Activated effector memory CD4-positive, alpha-beta T cell treated with anti-CD3 and anti-CD28 coated beads, Interleukin-2, amount 50 U/mL, for 16 hours (primary cell): ENCODE measurements around the gene SLC7A6.

ENCODE experiments used
- DNase-seq: peaks from one replicate; pipeline ENCODE4 v3.0.0-alpha.2; 2020

SLC7A6 gene

DNA sequence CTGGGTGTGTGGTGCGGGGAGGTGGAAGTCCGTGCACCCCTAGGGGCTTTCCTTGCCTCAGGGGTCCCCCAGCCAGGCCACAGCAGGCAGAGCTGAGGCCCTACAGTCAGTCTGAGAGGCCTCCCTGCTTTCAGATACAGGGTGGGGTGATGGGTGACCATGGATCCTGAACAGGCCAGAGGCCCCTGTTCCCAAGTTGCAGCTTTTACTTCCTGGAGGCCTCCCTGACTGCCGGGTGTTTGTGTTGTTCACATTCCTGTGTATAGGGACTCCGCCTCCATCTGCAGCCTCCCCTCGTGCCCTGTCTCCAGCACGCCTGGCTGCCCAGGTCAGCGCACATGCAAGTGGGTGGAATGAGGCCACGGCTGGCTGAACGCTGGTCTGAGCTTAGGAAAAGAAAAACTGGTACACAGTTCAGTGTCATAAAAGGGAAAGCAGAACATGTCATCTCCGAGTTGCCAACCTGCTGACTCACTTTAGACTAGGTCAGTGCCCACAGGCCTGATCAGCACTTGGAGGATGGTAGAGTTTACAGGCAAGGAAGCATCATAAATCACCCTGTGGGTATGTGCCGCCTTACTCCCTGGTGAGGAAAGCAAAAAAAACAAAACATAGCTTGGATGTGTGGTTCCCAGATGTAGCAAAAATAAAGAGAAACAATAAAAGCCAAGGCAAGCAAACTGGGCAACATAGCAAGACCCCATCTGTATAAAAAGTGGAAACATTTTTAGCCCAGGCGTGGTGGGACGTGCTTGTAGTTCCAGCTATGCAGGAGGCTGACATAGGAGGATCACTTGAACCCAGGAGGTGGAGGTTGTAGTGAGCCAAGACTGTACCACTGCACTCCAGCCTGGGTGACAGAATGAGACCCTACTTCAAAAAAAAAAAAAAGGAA, 6.2 kb upstream of the SLC7A6 start:
- DNase-seq = no peak

DNA sequence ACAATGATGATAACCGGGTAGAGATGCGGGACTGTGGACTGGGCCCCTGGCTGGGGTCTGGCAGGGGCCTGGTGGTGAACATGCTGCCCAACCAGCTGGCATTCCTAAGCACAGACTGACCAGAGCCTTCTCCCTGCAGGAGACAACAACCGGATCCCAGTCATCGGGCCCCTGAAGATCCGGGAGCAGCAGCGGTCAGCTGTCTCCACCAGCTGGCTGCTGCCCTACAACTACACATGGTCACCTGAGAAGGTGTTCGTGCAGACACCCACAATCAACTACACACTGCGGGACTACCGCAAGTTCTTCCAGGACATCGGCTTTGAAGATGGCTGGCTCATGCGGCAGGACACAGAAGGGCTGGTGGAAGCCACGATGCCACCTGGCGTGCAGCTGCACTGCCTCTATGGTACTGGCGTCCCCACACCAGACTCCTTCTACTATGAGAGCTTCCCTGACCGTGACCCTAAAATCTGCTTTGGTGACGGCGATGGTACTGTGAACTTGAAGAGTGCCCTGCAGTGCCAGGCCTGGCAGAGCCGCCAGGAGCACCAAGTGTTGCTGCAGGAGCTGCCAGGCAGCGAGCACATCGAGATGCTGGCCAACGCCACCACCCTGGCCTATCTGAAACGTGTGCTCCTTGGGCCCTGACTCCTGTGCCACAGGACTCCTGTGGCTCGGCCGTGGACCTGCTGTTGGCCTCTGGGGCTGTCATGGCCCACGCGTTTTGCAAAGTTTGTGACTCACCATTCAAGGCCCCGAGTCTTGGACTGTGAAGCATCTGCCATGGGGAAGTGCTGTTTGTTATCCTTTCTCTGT, 5.1 kb upstream of the SLC7A6 start:
- no peak for DNase-seq

DNA sequence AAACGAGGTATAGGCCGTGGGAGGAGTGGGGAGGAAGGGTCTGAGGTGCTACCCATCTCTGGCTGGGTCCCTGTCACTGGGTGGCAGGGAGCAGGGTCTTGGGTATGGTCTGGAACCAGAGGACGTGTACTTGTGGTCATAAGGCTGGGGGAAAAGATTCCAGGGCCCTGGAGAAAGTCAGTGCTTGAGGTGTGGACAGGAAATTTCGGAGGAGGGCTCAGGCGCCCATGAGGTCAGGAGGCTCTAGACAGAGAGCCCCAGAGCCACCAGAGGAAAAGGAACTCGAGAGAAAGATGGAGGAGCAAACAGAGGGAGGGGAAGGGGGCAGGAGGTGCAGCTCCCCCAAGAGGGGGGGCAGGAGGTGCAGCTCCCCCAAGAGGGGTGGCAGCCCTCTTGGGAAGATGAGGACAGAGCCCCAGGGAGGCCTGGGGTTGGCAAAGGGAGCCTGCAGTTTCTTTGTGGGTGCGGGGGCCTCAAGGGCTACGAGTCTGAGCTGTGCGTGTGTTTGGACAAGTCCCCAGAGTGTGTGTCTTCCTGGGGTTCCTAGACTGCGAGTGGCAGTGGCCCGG, 683 bp upstream of the SLC7A6 start:
- DNase-seq = no peak

DNA sequence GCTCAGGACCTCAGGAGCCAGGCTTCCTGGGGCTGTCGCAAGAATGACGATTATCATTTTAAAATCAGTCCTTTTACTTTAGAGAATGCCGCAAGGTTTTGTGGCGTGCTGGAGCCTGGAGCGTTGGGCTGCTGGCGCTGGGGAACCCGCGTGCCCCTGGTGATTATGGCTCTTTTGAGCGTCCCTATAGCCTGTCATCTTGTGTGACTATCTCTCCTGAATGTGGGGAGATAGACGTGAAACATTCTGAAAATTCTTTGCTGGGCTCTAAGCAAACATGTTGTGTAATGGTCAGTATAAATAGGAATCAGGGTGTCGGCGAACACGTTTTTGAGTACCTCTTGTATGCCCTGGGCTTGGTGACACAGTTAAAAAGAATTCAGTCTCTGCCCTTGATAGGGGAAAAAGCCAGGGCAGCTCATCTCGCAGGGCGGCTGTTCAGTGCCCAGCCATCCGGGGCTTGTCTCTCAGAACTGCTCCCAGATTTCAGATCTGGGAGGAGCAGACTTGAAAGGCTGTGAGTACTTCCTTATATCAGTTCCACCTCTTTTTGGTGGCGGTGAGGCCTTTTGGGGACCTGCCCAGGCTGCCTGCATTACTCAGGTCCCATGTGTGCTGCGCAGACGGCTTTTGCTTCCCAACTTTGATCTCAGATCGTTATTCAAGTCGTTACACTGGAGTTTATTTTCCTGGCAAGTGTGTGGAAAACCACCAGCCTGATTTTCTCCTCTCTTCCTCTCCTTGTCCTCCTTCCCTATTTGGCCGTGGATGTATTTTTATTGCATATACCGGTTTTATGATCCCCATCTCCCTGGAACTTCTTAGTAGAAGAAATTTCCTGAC, 973 bp downstream of the SLC7A6 start:
- peak; percentile 80 for DNase-seq

DNA sequence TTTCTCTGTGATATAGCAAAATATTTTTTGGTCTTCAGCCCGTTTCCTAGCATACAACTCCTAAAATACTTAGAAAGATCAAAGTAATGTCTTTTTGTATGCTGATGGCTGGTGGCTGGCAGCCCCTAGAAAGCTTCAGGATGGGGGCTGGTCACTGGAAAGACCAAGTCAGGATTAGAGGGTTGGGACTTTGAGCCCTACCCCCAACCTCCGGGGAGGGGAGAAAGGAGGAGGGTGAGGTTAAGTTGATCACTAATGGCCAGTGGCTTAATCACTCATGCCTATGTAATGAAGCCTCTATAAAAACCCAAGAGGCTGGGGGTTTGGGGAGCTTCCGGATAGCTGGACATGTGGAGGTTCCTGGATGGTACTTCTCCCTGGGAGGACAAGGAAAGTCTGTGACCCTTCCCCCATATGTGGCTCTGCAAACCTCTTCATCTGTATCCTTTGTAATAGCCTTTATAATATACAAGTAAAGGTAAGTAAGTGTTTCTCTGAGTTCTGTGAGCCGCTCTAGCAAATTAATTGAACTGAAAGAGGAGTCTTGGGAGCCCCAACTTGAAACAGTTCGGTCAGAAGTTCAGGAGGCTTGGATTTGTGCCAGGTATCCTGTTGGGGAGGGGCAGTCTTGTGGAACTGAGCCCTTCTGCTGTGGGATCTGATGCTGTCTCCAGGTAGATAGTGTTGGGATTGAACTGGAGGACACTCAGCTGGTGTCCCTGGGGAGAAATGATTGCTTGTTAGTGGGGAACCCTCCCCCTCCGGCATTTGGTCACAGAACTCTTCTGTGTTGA, 3.5 kb downstream of the SLC7A6 start:
- DNase-seq = no peak

DNA sequence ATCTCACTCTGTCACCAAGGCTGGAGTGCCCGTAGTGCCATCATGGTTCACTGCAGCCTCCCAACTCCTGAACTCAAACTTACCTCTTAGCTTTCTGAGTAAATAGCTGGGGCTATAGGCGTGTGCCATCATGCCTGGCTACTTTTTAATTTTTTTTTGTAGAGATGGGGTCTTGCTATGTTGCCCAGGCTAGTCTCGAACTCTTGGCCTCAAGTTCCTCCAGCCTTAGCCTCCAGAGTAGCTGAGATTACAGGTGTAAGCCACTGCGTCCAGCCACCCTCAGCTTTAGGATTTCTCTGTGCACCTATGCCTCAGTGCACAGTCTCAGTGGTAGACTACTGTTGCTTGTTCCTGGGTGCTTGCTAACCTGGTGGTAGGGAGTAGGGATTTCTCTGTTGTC, 5.5 kb downstream of the SLC7A6 start:
- DNase-seq = no peak

DNA sequence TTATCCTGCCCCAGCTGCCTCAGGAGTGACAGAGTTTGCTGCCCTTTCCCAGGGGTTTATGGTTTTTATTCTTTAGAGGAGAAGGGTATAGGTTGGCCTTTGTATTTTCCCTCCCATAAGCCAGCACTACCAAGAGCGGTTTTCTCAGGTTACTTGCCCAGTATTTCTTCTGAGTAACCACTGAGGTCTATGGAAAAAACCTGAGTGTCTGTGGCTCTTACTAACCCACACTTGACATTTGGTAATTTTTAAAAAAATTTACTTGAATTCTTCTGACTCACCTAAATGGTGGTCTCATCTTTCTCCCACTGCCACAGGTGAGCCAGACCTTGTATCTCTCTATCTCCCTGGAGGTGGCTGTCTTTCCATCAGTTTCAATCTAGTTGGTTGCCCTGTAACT, 6.0 kb downstream of the SLC7A6 start:
- DNase-seq = no peak

DNA sequence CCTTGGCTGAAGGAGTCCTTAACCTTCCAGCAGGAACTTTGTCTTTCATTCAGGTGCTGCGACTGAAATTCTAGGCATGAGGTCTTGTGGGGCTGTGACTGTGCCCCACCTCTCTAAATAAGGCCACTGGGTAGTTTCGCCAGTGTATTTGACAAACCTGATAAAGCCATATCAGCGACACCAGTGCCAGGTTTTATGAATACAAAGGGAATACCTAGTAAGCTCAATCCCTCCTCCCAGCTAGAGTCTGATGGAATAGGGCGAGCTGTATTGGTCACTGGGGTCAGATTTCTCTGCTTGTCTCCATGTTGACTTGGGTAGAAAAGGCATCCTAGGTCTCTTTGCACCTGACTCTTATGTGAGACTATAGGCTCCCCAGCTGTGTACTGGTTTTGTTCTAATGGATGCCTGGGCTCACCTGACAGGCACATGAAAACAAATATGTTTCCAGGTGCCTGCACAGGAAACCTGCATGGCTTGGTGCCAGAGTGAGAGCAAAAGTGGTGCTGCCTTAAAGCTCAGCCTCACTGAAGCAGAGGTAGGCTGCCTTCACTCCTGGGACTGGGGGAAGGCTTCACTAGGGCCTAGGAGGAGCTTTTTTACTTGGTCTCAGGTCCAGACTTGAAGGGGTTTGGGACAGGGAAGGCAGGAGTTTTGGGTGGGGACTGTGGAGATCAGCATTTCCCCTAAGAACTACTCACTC, 8.3 kb downstream of the SLC7A6 start:
- peak; percentile 82 for DNase-seq

DNA sequence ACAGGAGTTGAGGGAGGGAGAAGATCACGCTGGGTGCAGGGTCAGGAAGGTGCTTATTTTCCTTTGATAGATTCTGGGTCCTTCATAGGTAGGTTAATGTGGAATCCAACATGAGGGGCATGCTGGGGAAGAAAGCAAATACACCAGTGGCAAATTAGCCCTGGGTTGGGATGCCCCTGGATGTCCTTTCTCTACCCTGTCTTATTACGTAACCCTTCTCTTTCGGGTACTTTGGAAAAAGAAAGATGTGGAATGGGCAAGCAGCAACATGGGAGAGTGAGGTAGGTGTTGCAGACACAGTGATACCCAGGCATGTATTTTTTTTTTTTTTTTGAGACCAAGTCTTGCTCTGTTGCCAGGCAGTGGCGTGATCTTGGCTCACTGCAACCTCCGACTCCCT, 9.1 kb downstream of the SLC7A6 start:
- no peak for DNase-seq

DNA sequence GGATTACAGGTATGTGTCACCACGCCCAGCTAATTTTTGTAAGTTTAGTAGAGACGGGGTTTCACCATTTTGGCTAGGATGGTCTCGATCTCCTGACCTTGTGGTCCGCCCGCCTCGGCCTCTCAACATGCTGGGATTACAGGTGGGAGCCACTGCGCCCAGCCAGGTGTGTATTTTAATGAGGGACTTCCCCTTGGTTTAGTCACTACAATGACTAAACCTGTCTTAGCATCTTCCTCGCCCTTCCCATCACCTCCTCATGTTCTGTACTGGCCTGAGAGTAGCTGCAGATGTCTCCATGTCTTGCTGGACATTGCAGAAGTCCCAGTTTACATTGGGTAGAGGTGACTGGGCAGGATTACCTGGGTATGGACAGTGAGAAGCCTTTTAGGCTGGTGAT, 9.6 kb downstream of the SLC7A6 start:
- DNase-seq = no peak

DNA sequence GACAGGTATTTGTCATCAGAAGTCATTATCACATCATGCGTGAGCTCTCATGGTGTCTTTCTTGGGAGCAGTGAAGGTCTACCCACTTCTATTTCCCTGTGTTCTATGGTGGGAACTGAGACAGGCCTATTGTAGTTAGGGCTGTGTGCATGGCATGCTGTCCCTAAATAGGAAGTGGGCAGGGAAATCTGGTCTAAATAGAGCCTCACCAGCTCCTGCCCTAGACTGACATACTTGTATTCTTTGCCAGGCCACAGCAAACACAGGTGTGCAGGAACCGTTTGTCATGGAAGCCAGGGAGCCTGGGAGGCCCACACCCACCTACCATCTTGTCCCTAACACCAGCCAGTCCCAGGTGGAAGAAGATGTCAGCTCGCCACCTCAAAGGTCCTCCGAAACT, 10.1 kb downstream of the SLC7A6 start:
- DNase-seq = no peak

DNA sequence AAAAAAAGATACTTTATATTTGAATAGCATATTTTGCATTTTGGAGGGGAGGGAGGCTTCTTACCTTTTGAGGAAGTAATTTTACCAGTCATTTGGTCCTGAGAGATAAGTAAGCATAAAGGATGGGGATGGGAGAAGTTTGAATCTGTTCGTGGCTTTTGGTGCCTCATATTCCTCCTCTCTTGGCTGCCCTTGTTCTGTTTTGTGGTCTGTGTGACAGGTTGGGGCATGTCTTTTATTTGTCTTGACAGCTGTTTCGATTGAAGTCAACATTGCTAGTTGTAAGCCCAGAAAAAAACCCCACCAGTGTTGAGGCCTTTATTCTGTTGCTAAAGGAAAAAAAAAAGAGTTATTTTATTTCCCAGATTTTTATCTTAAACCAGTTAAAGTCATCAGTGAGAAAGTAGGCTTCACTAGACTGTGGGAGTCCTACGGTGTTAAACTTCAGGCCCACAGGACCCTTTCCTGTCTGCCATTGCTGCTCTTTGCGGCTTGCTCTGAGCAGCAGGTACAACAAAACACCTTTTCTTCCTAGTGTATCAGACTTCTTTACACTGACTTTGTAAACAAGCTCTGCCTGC, 11.4 kb downstream of the SLC7A6 start:
- peak; percentile 76 for DNase-seq

DNA sequence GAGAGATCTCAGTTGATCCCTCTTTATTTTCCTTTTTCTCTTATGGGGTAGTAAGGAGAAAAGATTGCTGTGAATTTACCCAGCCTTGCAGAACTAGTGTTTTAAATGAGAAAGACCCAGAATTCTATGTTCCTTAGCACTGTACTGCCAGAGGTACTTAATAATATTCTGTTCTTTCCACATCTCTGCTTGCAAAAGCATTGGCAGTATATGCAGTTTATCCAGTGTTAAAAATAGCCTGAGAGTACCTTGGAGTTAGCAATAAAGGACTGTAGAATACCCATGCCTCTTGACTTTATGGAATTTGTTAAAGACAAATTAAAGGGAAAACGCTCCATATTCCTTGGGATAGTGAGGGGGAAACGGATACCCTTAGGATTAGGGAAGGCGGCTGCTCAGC, 11.9 kb downstream of the SLC7A6 start:
- no peak for DNase-seq

DNA sequence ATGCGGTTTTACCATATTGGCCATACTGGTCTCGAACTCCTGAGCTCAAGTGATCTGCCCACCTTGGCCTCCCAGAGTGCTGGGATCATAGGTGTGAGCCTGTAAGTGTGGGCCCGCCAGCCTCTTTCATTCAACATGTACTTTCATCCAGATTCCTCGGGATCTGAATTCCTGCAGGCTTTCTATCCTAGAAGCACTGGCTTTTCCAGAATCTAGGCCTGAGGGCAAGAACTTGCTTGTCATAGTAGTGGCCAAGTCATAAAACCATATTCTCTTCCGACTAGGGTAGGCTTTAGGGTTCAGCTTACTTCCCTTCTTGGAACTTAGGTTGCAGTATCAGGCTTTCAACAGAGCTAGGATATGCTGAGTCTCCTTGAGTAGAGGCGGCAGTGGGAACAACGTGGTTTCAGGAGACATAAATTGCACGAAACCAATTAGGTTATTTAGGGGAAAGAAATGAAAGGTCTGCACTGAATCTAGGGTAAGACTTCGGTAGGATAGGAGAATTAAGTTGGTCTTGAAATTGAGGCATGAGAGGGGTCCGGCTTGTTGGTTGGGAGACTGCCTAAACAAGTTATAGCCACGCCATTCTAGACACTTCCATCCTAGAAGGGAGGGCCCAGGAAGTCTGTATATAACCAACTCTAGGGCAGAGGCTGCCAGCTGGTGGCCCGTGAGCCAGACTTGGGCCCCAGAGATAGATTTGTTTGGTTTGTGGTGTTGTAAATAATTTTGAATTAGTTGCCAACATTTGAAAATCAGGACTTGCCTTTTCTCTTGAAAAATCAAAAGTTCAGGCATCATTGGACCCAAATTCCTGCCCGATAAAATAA, 15.6 kb downstream of the SLC7A6 start:
- DNase-seq = no peak

DNA sequence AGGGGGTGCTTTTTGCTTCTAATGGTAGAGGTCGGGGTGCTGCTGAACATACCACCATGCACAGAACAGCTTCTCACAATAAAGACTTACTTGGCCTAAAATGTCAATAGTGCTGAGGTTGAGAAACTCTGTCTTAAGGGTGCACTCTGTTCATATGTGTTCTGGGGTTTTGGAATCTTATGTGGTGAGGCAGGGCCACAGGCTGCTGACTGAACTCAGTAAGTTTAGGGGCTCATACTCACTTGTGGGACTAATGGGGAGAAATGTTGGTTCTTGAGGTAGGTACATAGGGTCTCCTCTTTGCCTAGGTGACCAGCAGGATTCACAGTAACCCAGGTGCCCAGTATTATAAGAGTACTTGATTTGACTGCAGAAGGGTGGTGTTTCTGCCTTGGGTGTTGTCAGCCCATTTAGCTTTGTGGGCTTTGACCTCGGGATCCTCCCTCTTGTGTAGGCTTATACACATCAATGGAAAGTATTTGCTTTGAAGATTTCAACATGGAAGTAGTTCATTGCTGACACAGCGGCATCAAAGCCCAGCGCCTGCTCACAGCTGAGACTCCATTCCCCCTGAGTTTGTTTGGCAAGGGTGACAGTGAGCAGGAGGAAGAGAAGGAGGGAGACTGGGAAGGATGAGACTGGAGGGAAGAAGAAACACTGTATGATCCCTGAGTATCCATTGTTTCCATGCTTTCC, 17.2 kb downstream of the SLC7A6 start:
- no peak for DNase-seq

DNA sequence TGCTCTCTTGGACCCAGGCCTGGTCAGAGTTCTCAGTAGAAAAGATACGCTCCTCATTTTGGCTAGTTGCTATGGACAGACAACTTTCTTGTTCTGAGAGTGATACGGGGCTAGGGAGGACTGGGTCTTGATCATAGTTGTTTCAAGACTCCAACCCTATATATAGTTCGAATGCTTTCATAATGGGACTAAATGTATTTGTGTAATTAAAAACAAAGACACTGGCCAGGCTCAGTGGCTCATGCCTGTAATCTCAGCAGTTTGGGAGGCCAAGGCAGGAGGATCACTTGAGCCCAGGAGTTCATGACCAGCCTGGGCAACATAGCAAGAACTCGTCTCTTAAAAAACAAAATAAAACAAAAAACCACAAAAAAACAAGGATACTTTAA, 17.7 kb downstream of the SLC7A6 start:
- no peak for DNase-seq

DNA sequence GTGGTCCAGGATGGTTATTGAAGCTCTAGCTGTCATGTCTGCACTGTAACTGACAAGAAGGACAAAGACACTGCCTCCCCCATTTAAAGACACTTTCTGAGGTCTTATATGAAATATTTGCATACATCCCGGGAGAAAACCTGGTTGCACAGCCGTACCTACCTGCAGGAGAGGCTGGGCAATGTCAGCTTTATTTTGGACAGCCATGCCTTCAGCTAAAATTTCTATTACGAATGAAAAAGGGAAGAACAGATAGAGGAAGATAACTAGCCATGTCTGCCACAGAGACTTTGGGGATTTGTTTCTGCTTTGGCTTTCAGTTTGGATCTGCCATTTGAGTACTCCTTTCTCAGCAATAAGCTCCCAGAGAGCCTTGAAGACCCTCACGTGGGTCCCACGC, 19.0 kb downstream of the SLC7A6 start:
- DNase-seq = no peak

DNA sequence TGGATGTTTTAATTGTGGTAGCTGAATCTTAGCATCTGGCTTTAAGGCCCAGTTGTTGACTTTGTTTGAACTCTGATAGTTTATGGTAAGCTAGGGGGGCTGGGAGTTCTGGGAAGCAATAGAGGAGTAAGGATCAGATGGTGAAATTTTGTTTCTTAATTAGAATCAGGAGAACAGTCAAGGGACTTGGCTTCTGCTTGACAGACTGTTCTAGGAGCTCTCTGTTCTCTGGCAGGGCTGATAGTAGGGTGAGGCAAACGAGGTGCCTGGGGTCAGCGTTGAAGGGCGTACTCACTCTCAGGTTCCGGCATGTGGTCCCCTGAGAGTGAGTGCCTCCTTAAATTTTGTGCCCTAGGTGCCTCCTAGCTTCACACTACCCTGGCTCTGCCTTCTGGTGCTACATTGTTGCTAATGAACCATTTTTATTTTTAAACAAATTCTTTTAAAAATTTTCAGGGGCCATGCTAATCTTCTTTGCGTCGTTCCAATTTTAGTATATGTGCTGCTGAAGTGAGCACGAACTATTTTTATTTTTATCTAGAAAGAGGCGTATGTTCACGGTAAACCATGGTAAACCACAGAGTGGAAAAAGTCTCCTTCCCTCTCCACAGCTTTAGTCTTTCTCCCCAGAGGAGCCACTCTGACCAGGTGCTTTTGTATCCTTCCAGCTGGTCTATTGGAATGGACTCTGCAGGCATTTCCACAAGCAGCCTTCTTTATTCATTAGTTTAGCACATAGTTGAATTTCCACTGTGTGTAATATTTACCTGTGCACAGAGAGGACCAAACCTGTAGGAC, 19.7 kb downstream of the SLC7A6 start:
- DNase-seq = no peak

DNA sequence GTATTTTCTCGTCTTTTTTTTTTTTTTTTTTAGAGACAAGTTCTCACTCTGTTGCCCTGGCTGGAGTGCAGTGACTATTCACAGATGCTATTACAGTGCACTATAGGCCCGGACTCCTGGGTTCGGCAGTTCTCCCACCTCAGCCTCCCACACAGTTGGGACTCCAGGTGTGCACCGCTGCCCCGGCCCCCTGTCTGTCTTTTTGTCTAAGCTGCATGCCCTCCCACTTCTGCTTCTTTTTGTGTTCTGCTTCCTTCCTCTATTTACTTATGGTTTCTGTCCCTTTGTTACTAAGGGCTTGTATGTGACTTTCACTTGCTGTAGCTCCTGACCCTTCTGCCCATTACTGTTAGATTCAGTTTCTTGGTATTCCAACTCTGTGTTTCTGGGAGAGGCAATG, 20.5 kb downstream of the SLC7A6 start:
- DNase-seq = no peak
